Esophagus muscularis mucosa (tissue), 4 donors: ENCODE data around the gene ZNF385C.

Experiments used
- CTCF ChIP-seq, 3 experiments: fragments of 200-600 bp in 2 of 3; fragments of 450-650 bp in 1 of 3; sonication (generic) in 2 of 3; IDR thresholded peaks; one replicate each; pipeline ENCODE4 v1.5.1; 2017 to 2019; ENCODE audit warnings: antibody characterized with exemption in 3 of 3, mild to moderate bottlenecking in 2 of 3, moderate library complexity in 1 of 3
- EP300 ChIP-seq: sonication (generic); formaldehyde crosslinking; IDR thresholded peaks from one replicate; pipeline ENCODE4 v1.6.1; 2017; ENCODE audit warnings: antibody characterized with exemption
- POLR2A ChIP-seq: fragments of 450-650 bp; IDR thresholded peaks from one replicate; pipeline ENCODE4 v1.6.1; 2017; ENCODE audit warnings: antibody characterized with exemption, moderate library complexity, mild to moderate bottlenecking, low read depth

GRCh38 chr17:42068979-42069378 lies 29.3 kb downstream of the ZNF385C start:
- no peak for TF ChIP-seq CTCF (IDR thresholded peaks at IDR 0.05)
- no peak for TF ChIP-seq POLR2A
- TF ChIP-seq EP300, result no peak
